KG1 (cell line): ENCODE results near the gene SMARCD3.
A peak's percentile ranks its signal among the peaks of the same experiment; 100 is the strongest.

Source experiments
- DNase-seq: peaks from one replicate; lab custom pipeline; 2025; lab: John Stamatoyannopoulos, UW

SMARCD3 gene

GRCh38 chr7:151248346-151249033, at the start of gene SMARCD3:
Gene SMARCD3, minus strand, starts transcription at chr7:151248694. Its CDS starts 132 bp downstream, at chr7:151248562.
- DNase-seq, result no peak

- DNase-seq, result no peak
Measured at GRCh38 chr7:151296202-151296992, 47.9 kb upstream of the SMARCD3 start.

- DNase-seq, result no peak
Measured at GRCh38 chr7:151292850-151293249, 44.4 kb upstream of the SMARCD3 start.

- no peak for DNase-seq
Measured at GRCh38 chr7:151291206-151291605, 42.7 kb upstream of the SMARCD3 start.

GRCh38 chr7:151290355-151290760, 41.9 kb upstream of the SMARCD3 start:
- no peak for DNase-seq

- no peak for DNase-seq
Measured at GRCh38 chr7:151289891-151290290, 41.4 kb upstream of the SMARCD3 start.

- DNase-seq, result no peak
Measured at GRCh38 chr7:151286148-151286547, 37.7 kb upstream of the SMARCD3 start.

- no peak for DNase-seq
Measured at GRCh38 chr7:151283302-151283701, 34.8 kb upstream of the SMARCD3 start.

GRCh38 chr7:151282111-151282510, 33.6 kb upstream of the SMARCD3 start:
- DNase-seq, result no peak

GRCh38 chr7:151281686-151282085, 33.2 kb upstream of the SMARCD3 start:
- no peak for DNase-seq

GRCh38 chr7:151280388-151281019, 32.0 kb upstream of the SMARCD3 start:
- no peak for DNase-seq

- no peak for DNase-seq
Measured at GRCh38 chr7:151279868-151280267, 31.4 kb upstream of the SMARCD3 start.

GRCh38 chr7:151278949-151279348, 30.5 kb upstream of the SMARCD3 start:
- DNase-seq, result no peak

GRCh38 chr7:151277631-151278030, 29.1 kb upstream of the SMARCD3 start:
- no peak for DNase-seq

GRCh38 chr7:151276666-151277590, 28.4 kb upstream of the SMARCD3 start:
- DNase-seq, result peak; percentile 9

- DNase-seq, result no peak
Measured at GRCh38 chr7:151275813-151276577, 27.5 kb upstream of the SMARCD3 start.

GRCh38 chr7:151274936-151275812, 26.7 kb upstream of the SMARCD3 start:
- no peak for DNase-seq

GRCh38 chr7:151274396-151274795, 25.9 kb upstream of the SMARCD3 start:
- DNase-seq, result no peak

GRCh38 chr7:151273651-151274390, 25.3 kb upstream of the SMARCD3 start:
- DNase-seq, result no peak
